HepG2 (cell line): ENCODE results near the gene ASGR1. TPM values are rescaled to one million over a fixed set of nuclear protein-coding genes. Genes with fewer than 3 reads are reported as not detected.

Experiments
- CEBPG ChIP-seq: IDR thresholded peaks from 2 replicates; pipeline ENCODE4 v1.6.1; 2016
- CHD2 ChIP-seq: IDR thresholded peaks from 2 replicates; pipeline ENCODE4 v1.6.1; 2011; ENCODE audit warnings: low read depth, low read length, improper control_type of control experiment
- CHD4 ChIP-seq: fragments of 200-600 bp; sonication (generic); IDR thresholded peaks from 2 replicates; pipeline ENCODE4 v1.7.0; 2017; ENCODE audit warnings: mild to moderate bottlenecking, low read length, borderline replicate concordance
- NFE2L1 ChIP-seq: sonication (generic); formaldehyde crosslinking; IDR thresholded peaks from 2 replicates; pipeline ENCODE4 v1.4.0; 2020; ENCODE audit warnings: missing genetic modification reagents, mild to moderate bottlenecking, borderline replicate concordance
- PRDM4 ChIP-seq: sonication (generic); formaldehyde crosslinking; IDR thresholded peaks from 2 replicates; pipeline ENCODE4 v1.9.0; 2021; ENCODE audit warnings: missing genetic modification reagents, borderline replicate concordance
- RAD21 ChIP-seq: fragments of 450-650 bp; formaldehyde crosslinking; IDR thresholded peaks from 2 replicates; pipeline ENCODE4 v1.5.0; 2020; ENCODE audit warnings: mild to moderate bottlenecking
- REPIN1 ChIP-seq: sonication (generic); formaldehyde crosslinking; IDR thresholded peaks from 2 replicates; pipeline ENCODE4 v1.8.0; 2022; ENCODE audit warnings: missing genetic modification reagents, low read depth, mild to moderate bottlenecking, borderline replicate concordance
- SOX13 ChIP-seq, 3 experiments: fragments of 450-650 bp in 1 of 3; sonication (generic) in 1 of 3; formaldehyde crosslinking in 1 of 3; IDR thresholded peaks in 2 of 3; conservative IDR thresholded peaks in 1 of 3; 2 replicates each; pipeline versions ENCODE4 v1.5.0 to v1.6.1; 2016 to 2020; ENCODE audit warnings: antibody characterized with exemption in 1 of 3, mild to moderate bottlenecking in 1 of 3, missing compliant biosample characterization in 1 of 3, missing genetic modification reagents in 1 of 3, moderate library complexity in 1 of 3
- TFDP2 ChIP-seq: sonication (generic); formaldehyde crosslinking; IDR thresholded peaks from 2 replicates; pipeline ENCODE4 v1.4.0; 2020; ENCODE audit warnings: missing genetic modification reagents
- ZBTB1 ChIP-seq: sonication (generic); formaldehyde crosslinking; IDR thresholded peaks from 2 replicates; pipeline ENCODE4 v1.4.0; 2020; ENCODE audit warnings: missing genetic modification reagents, borderline replicate concordance
- ZBTB21 ChIP-seq: sonication (generic); formaldehyde crosslinking; IDR thresholded peaks from 2 replicates; pipeline ENCODE4 v1.4.0; 2020; ENCODE audit warnings: missing genetic modification reagents
- ZBTB7B ChIP-seq: sonication (generic); formaldehyde crosslinking; IDR thresholded peaks from 2 replicates; pipeline ENCODE4 v1.4.0; 2020; ENCODE audit warnings: missing genetic modification reagents
- ZFP1 ChIP-seq: IDR thresholded peaks from 2 replicates; pipeline ENCODE4 v1.6.1; 2016
- ZNF234 ChIP-seq: sonication (generic); formaldehyde crosslinking; conservative IDR thresholded peaks from 2 replicates; pipeline ENCODE4 v1.5.1; 2020; ENCODE audit warnings: mild to moderate bottlenecking, missing genetic modification reagents
- ZNF468 ChIP-seq: sonication (generic); formaldehyde crosslinking; IDR thresholded peaks from 2 replicates; pipeline ENCODE4 v1.8.0; 2022; ENCODE audit warnings: mild to moderate bottlenecking, moderate library complexity, missing genetic modification reagents
- ZNF556 ChIP-seq: sonication (generic); formaldehyde crosslinking; IDR thresholded peaks from 2 replicates; pipeline ENCODE4 v1.4.0; 2020; ENCODE audit warnings: mild to moderate bottlenecking, missing genetic modification reagents, borderline replicate concordance
- ZNF607 ChIP-seq: sonication (generic); formaldehyde crosslinking; IDR thresholded peaks from 2 replicates; pipeline ENCODE4 v1.5.1; 2020; ENCODE audit warnings: missing genetic modification reagents, mild to moderate bottlenecking, borderline replicate concordance
- ZNF703 ChIP-seq: sonication (generic); formaldehyde crosslinking; IDR thresholded peaks from 2 replicates; pipeline ENCODE4 v1.5.1; 2020; ENCODE audit warnings: missing genetic modification reagents, mild to moderate bottlenecking, moderate library complexity, borderline replicate concordance
- ZNF749 ChIP-seq: sonication (generic); formaldehyde crosslinking; IDR thresholded peaks from 2 replicates; pipeline ENCODE4 v1.8.0; 2022; ENCODE audit warnings: mild to moderate bottlenecking, missing genetic modification reagents, moderate library complexity, borderline replicate concordance
- ZNF883 ChIP-seq: sonication (generic); formaldehyde crosslinking; IDR thresholded peaks from 2 replicates; pipeline ENCODE4 v1.5.1; 2020; ENCODE audit warnings: mild to moderate bottlenecking, missing genetic modification reagents; ENCODE audit errors: not compliant biosample characterization
- ZSCAN31 ChIP-seq: sonication (generic); formaldehyde crosslinking; IDR thresholded peaks from 2 replicates; pipeline ENCODE4 v1.5.0; 2020; ENCODE audit warnings: low read depth, mild to moderate bottlenecking, missing genetic modification reagents
- polyA plus RNA-seq, 8 experiments: library from polyadenylated mRNA; depleted of rRNA in 3 of 8; stranded (reverse) in 7 of 8; unstranded in 1 of 8; fragments of >200 nt; fragmentation: Illumina TruSeq in 4 of 8; extraction: Trizol in 4 of 8; gene quantifications; 2 replicates each; pipeline versions ENCODE4 v1.2.1 to v1.2.3, GENCODE V29; 2011 to 2016; ENCODE audit warnings: low read depth in 4 of 8, missing spikeins in 1 of 8, mixed read lengths in 1 of 8; ENCODE audit not compliant: insufficient read depth in 1 of 8
- total RNA-seq, 5 experiments: library from RNA; depleted of rRNA; stranded (reverse); fragments of >200 nt; fragmentation: Illumina TruSeq; extraction: Trizol; gene quantifications; 2 replicates each; pipeline ENCODE4 v1.2.3, GENCODE V29; 2016; ENCODE audit warnings: low read depth in 1 of 5
- TF ChIP-seq, protein P1 (sequence below): sonication (generic); formaldehyde crosslinking; IDR thresholded peaks from 2 replicates; pipeline ENCODE4 v1.8.1; 2022; ENCODE audit warnings: low read depth, mild to moderate bottlenecking, missing genetic modification reagents
- TF ChIP-seq, protein P2 (sequence below): sonication (generic); formaldehyde crosslinking; IDR thresholded peaks from 2 replicates; pipeline ENCODE4 v1.8.0; 2022; ENCODE audit warnings: mild to moderate bottlenecking, missing genetic modification reagents; ENCODE audit not compliant: insufficient replicate concordance

Gene ASGR1
- total and polyA plus RNA-seq, 2 of the 13 experiments (the other 11 are each of a cell fraction or from before 2014, with no cell fraction given) = 353 to 796 TPM

DNA sequence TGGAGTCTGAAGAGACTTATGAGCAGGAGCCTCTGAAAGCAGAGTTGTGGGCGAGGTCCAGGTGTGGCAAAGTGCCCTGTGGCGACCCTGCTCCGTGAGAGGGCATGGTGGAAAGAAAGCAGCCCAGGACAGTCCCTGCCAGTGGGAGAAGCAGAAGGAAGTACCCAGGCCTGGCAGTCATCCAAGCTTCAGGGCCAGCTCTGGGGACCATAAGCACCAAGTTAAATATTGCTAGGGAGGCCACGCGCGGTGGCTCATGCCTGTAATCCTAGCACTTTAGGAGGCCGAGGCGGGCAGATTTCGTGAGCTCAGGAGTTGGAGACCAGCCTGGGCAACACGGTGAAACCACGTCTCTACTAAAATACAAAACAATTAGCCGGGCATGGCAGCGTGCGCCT lies 4.9 kb upstream of the ASGR1 start (continued):
- TF ChIP-seq TFDP2 (CRISPR knock-in tag) (0 out of 2 replicates have a peak, but pooled peaks have one; percentile 32), CHD4 (no peak), ZBTB7B (CRISPR knock-in tag) (peak; percentile 58; the same call in 1 of the 2 replicates), ZNF234 (CRISPR knock-in tag) (no peak), ZNF607 (no peak), ZBTB21 (CRISPR knock-in tag) (no peak), SOX13 (IDR thresholded peaks at IDR 0.05) (no peak), SOX13 (CRISPR knock-in tag; conservative IDR thresholded peaks at IDR 0.05 in 1 of 2, IDR thresholded peaks at IDR 0.05 in 1 of 2) (peak in 1 of 2 experiments; percentile 42; a peak in 1 of 4 replicates), REPIN1 (CRISPR knock-in tag) (0 out of 2 replicates have a peak, but pooled peaks have one; percentile 55), ZBTB1 (CRISPR knock-in tag) (no peak), ZNF703 (CRISPR knock-in tag) (no peak), RAD21 (CRISPR knock-in tag) (no peak), CEBPG (CRISPR knock-in tag) (peak; percentile 26; the same call in 1 of the 2 replicates), ZNF883 (CRISPR knock-in tag) (no peak), ZNF468 (CRISPR knock-in tag) (no peak), PRDM4 (CRISPR knock-in tag) (no peak), ZSCAN31 (no peak), ZNF749 (CRISPR knock-in tag) (no peak), CHD2 (no peak), ZFP1 (no peak), ZNF556 (0 out of 2 replicates have a peak, but pooled peaks have one; percentile 64), NFE2L1 (CRISPR knock-in tag) (no peak)
- TF ChIP-seq, protein P1, sequence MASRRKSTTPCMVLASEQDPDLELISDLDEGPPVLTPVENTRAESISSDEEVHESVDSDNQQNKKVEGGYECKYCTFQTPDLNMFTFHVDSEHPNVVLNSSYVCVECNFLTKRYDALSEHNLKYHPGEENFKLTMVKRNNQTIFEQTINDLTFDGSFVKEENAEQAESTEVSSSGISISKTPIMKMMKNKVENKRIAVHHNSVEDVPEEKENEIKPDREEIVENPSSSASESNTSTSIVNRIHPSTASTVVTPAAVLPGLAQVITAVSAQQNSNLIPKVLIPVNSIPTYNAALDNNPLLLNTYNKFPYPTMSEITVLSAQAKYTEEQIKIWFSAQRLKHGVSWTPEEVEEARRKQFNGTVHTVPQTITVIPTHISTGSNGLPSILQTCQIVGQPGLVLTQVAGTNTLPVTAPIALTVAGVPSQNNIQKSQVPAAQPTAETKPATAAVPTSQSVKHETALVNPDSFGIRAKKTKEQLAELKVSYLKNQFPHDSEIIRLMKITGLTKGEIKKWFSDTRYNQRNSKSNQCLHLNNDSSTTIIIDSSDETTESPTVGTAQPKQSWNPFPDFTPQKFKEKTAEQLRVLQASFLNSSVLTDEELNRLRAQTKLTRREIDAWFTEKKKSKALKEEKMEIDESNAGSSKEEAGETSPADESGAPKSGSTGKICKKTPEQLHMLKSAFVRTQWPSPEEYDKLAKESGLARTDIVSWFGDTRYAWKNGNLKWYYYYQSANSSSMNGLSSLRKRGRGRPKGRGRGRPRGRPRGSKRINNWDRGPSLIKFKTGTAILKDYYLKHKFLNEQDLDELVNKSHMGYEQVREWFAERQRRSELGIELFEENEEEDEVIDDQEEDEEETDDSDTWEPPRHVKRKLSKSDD (CRISPR knock-in tag) = no peak
- TF ChIP-seq, protein P2, sequence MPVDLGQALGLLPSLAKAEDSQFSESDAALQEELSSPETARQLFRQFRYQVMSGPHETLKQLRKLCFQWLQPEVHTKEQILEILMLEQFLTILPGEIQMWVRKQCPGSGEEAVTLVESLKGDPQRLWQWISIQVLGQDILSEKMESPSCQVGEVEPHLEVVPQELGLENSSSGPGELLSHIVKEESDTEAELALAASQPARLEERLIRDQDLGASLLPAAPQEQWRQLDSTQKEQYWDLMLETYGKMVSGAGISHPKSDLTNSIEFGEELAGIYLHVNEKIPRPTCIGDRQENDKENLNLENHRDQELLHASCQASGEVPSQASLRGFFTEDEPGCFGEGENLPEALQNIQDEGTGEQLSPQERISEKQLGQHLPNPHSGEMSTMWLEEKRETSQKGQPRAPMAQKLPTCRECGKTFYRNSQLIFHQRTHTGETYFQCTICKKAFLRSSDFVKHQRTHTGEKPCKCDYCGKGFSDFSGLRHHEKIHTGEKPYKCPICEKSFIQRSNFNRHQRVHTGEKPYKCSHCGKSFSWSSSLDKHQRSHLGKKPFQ = no peak
